HCT116 (cell line): ENCODE measurements around the gene CEND1. TPM values are rescaled to one million over a fixed set of nuclear protein-coding genes. Genes with fewer than 3 reads are reported as not detected.

Experiments used
- ATAC-seq: fragments of 200-7000 bp; cut with Tn5 transposase; 2 replicates; pipeline ENCODE4 v1.9.1; 2020; ENCODE audit warnings: mild to moderate bottlenecking, moderate library complexity
- BruUV-seq: library from RNA; stranded (reverse); fragments of 400-500 nt; replicated peaks from 2 replicates; lab custom pipeline; 2021; lab: Mats Ljungman, UMichigan
- CTCF ChIA-PET: fragments of 300-600 bp; sonication (Branson Sonifier 250); formaldehyde crosslinking; loops from one replicate; lab custom pipeline; 2021; ENCODE audit warnings: antibody characterized with exemption; lab: Charles Lee
- POLR2A ChIA-PET: fragments of 300-600, 350-600 bp; sonication (Branson Sonifier 250); formaldehyde crosslinking; loops from one replicate; lab custom pipeline; 2021; ENCODE audit warnings: antibody characterized with exemption; lab: Charles Lee
- RAD21 ChIA-PET, 2 experiments: fragments of 300-600 bp; sonication (Branson Sonifier 250); formaldehyde crosslinking; loops; one replicate each; lab custom pipeline; 2023; ENCODE audit warnings: low total read pairs in 2 of 2; ENCODE audit not compliant: uncharacterized antibody in 2 of 2, unreplicated experiment in 2 of 2, low non-redundant PET in 1 of 2; lab: Charles Lee
- DNase-seq: peaks from one replicate; pipeline ENCODE4 v3.0.0-alpha.2; 2010; ENCODE audit warnings: low read depth, low spot score
- H2AFZ ChIP-seq: fragments of 200-600 bp; shearing (Covaris generic), sonication (generic); 2 replicates; pipeline ENCODE4 v1.6.1; 2017; ENCODE audit warnings: low read depth, mixed run types, mixed read lengths, antibody characterized with exemption, low read length; ENCODE audit not compliant: poor library complexity, severe bottlenecking
- H3K27ac ChIP-seq: 2 replicates; pipeline ENCODE4 v1.5.1; 2012; ENCODE audit warnings: low read depth, low read length
- H3K27me3 ChIP-seq: fragments of 200-600 bp; sonication (generic); 2 replicates; pipeline ENCODE4 v1.6.1; 2016; ENCODE audit warnings: mixed run types, low read length, mixed read lengths; ENCODE audit not compliant: insufficient read depth
- H3K36me3 ChIP-seq, 2 experiments: fragments of 200-500 bp in 1 of 2; fragments of 200-600 bp in 1 of 2; sonication (Bioruptor generic) in 1 of 2; sonication (generic) in 1 of 2; 2 replicates each; pipeline versions ENCODE4 v1.5.1 to v1.6.1; 2014 to 2016; ENCODE audit warnings: low read length in 2 of 2, inconsistent platforms in 1 of 2, mixed read lengths in 1 of 2, mixed run types in 1 of 2; ENCODE audit not compliant: insufficient read depth in 2 of 2, control insufficient read depth in 1 of 2
- H3K4me1 ChIP-seq, 2 experiments: fragments of 200-600 bp in 1 of 2; sonication (generic) in 1 of 2; 2 replicates each; pipeline versions ENCODE4 v1.5.1 to v1.6.1; 2012 to 2017; ENCODE audit warnings: low read length in 2 of 2, inconsistent platforms in 1 of 2, mild to moderate bottlenecking in 1 of 2, mixed read lengths in 1 of 2, mixed run types in 1 of 2, moderate library complexity in 1 of 2; ENCODE audit not compliant: insufficient read depth in 2 of 2, control insufficient read depth in 1 of 2
- H3K4me2 ChIP-seq: fragments of 200-600 bp; sonication (generic); 2 replicates; pipeline ENCODE4 v1.6.1; 2017; ENCODE audit warnings: mixed run types, low read length, mixed read lengths
- H3K4me3 ChIP-seq, 2 experiments: fragments of 200-600 bp in 1 of 2; sonication (generic) in 1 of 2; replicated peaks in 1 of 2; 2 replicates each; pipeline ENCODE4 v1.5.1; 2011 to 2016; ENCODE audit warnings: low read length in 2 of 2, control low read depth in 1 of 2, low read depth in 1 of 2, mild to moderate bottlenecking in 1 of 2, mixed read lengths in 1 of 2, mixed run types in 1 of 2
- H3K79me2 ChIP-seq: fragments of 200-600 bp; sonication (generic); 2 replicates; pipeline ENCODE4 v1.6.1; 2017; ENCODE audit warnings: mild to moderate bottlenecking, mixed run types, low read length, moderate library complexity, mixed read lengths; ENCODE audit not compliant: insufficient read depth
- H3K9ac ChIP-seq: fragments of 200-600 bp; sonication (generic); 2 replicates; pipeline ENCODE4 v1.6.1; 2016; ENCODE audit warnings: low read length, mixed read lengths
- H3K9me2 ChIP-seq: fragments of 200-600 bp; sonication (generic), shearing (Covaris generic); 2 replicates; pipeline ENCODE4 v1.6.1; 2017; ENCODE audit warnings: mixed run types, mild to moderate bottlenecking, moderate library complexity; ENCODE audit not compliant: insufficient read depth
- H3K9me3 ChIP-seq, 2 experiments: fragments of 200-500 bp in 1 of 2; fragments of 200-600 bp in 1 of 2; sonication (Bioruptor generic) in 1 of 2; sonication (generic) in 1 of 2; 2 replicates each; pipeline ENCODE4 v1.6.1; 2014 to 2017; ENCODE audit warnings: low read length in 2 of 2, mixed read lengths in 2 of 2, inconsistent platforms in 1 of 2, low read depth in 1 of 2, mild to moderate bottlenecking in 1 of 2, mixed run types in 1 of 2, moderate library complexity in 1 of 2; ENCODE audit not compliant: control insufficient read depth in 1 of 2, insufficient read depth in 1 of 2
- H4K20me1 ChIP-seq: fragments of 200-600 bp; sonication (generic), shearing (Covaris generic); 2 replicates; pipeline ENCODE4 v1.6.1; 2017; ENCODE audit warnings: mixed run types, mild to moderate bottlenecking, moderate library complexity; ENCODE audit not compliant: insufficient read depth
- JUND ChIP-seq: IDR thresholded peaks from 2 replicates; pipeline ENCODE4 v1.6.1; 2012
- POLR2A ChIP-seq: IDR thresholded peaks from 2 replicates; pipeline ENCODE4 v1.7.0; 2011; ENCODE audit warnings: borderline replicate concordance; ENCODE audit not compliant: insufficient read depth, insufficient read length; ENCODE audit errors: extremely low read depth
- POLR2AphosphoS5 ChIP-seq: IDR thresholded peaks from 2 replicates; pipeline ENCODE4 v1.6.1; 2011; ENCODE audit warnings: mild to moderate bottlenecking, low read depth, low read length, moderate library complexity
- TCF7L2 ChIP-seq: IDR thresholded peaks from 2 replicates; pipeline ENCODE4 v1.7.0; 2011; ENCODE audit warnings: borderline replicate concordance, inconsistent platforms; ENCODE audit not compliant: insufficient read depth, insufficient read length; ENCODE audit errors: extremely low read depth
- YY1 ChIP-seq: IDR thresholded peaks from 2 replicates; pipeline ENCODE4 v1.6.1; 2011; ENCODE audit warnings: low read length, low read depth, moderate library complexity, mild to moderate bottlenecking; ENCODE audit not compliant: insufficient replicate concordance; ENCODE audit errors: extremely low read depth
- ZFX ChIP-seq: fragments of 450-650 bp; IDR thresholded peaks from 2 replicates; pipeline ENCODE4 v1.6.1; 2017
- intact Hi-C: fragments of 100-400 bp; cut with micrococcal nuclease; formaldehyde crosslinking; loops from 2 replicates; pipeline ENCODE4 v1.10.0; 2022
- total RNA-seq: library from RNA; stranded (reverse); gene quantifications from one replicate; pipeline ENCODE4 v1.2.1, GENCODE V29; 2021; ENCODE audit not compliant: unreplicated experiment

CEND1 gene
- total RNA-seq, 1 experiment from 2014 or later = 0.27 TPM

- TF ChIP-seq YY1 (peak; percentile 61), POLR2A (peak; percentile 48), POLR2AphosphoS5 (peak; percentile 88), TCF7L2 (peak; percentile 34), ZFX (peak; percentile 99), JUND (no peak)
- ChIA-PET RAD21 (no interaction called here), CTCF (interaction anchor here (1.0 to 1.5 kb wide), 3 partner anchors 8 to 29 kb away, joined by 3 to 7 read pairs (median 3); partner anchors contain the start of gene PNPLA2), POLR2A (interaction anchor here (1.0 to 4.4 kb wide), 7 partner anchors 10 to 33 kb away, joined by 3 to 45 read pairs (median 6); partner anchors contain the start of genes CRACR2B, PNPLA2 and TSPAN4)
- peak within 1 kb of the TSS; percentile 82 to 97 for H3K4me3 ChIP-seq
- H3K27ac ChIP-seq = peak within 1 kb of the TSS; percentile 93
- no TSS peak for BruUV-seq
- H3K27me3 ChIP-seq = no peaks in the 10 kb centered on the region
- no peak within 1 kb of the TSS for H2AFZ ChIP-seq
- H3K9me3 ChIP-seq = no peaks in the 10 kb centered on the region
- DNase-seq (peak; percentile 93), ATAC-seq (peak; percentile 69)
- H3K79me2 ChIP-seq = peaks cover 55% of the 10 kb centered on the region
- peak within 1 kb of the TSS; percentile 100 for H3K9ac ChIP-seq
- peaks cover 21 to 38% of the 10 kb centered on the region in 2 experiments for H3K36me3 ChIP-seq
- peaks cover 17% of the 10 kb centered on the region; the same call in 1 of the 2 replicates for H4K20me1 ChIP-seq
- no peaks in the 10 kb centered on the region for H3K9me2 ChIP-seq
- peak within 1 kb of the TSS; percentile 88 for H3K4me2 ChIP-seq
- H3K4me1 ChIP-seq = peaks cover 19 to 55% of the 10 kb centered on the region in 2 experiments
- intact Hi-C loops = loop anchor here (1.0 to 5.0 kb wide), 2 partner anchors 13 to 33 kb away; partner anchors contain the start of genes POLR2L and TSPAN4
These were observed 19.6 kb upstream of the CEND1 start, which contains the start of gene RPLP2 for GRCh38 chr11:809287-810039. TSS of gene RPLP2 (plus strand) at chr11:809967. CDS start at chr11:810235, 268 bp downstream.
